NCI-H1930 (cell line): ENCODE results near the gene AADACL3.
"Not testable (repeated sequence)": the region's sequence is repeated elsewhere in the genome, so short reads cannot be mapped to it uniquely, and the experiment has no call there.

Experiments
- DNase-seq, 2 experiments: peaks; one replicate each; lab custom pipeline; 2025; lab: John Stamatoyannopoulos, UW

AADACL3 gene

GRCh38 chr1:12714710-12715475, 1.0 kb upstream of the AADACL3 start:
- no peak for DNase-seq

DNA sequence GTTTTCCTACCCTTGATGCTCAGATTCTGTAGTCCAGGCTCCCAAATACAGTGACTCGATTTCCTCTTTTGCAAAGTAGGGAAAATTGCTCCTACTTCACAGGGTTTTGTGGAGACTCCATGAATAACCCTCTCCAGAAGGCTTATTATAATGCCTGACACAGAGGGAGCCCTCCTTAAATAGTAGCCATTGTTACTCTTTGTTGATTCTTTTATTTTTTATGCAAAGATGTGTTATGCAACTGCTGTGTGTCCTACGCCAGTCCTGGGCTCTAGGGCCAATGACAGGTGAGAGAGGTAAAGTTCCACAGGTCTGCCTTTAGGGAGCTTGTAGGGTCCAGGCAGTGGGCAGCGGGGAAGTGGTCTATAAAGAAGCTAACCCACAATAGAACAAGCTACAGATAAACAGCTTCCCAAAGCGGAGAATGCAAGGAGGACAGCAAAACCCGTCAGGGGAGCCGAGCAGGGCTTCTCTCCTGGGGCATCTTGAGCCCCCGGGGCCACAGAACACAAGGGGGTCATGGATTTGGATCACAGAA, 1.5 kb downstream of the AADACL3 start:
- DNase-seq = no peak

- no peak for DNase-seq
Observed at GRCh38 chr1:12722626-12723025, 6.7 kb downstream of the AADACL3 start.

DNA sequence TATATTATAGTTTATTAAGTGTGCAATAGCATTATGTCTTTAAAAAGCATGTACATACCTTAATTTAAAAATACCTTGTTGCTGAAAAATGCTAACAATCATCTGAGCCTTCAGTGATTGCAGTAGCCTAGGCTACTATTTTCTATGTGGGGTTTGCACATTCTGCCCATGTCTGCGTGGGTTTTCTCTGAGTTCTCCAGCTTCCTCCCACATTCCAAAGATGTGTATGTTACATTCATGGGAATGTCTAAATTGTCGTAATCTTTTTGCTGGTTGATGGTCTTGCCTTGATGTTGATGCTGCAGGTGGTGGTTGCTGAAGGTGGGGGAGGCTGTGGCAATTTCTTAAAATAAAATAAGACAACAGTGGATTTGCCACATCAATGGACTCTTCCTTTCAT, 12.5 kb downstream of the AADACL3 start:
- DNase-seq = no peak

DNA sequence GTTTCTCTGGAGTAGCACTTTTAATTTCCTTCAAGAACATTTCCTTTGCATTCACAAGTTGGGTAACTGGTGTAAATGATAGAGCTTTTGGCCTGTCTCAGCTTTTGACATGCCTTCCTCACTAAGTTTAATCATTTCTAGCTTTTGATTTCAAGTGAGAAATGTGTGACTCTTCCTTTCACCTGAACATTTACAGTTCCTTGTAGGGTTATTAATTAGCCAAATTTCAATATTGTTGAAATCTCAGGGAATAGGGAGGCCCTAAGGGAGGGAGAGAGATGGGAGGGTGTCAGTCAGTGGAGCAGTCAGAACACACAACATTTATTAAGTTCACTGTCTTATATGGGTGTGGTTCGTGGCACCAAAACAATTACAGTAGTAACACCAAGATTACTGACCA, 14.2 kb downstream of the AADACL3 start:
- no peak for DNase-seq

DNA sequence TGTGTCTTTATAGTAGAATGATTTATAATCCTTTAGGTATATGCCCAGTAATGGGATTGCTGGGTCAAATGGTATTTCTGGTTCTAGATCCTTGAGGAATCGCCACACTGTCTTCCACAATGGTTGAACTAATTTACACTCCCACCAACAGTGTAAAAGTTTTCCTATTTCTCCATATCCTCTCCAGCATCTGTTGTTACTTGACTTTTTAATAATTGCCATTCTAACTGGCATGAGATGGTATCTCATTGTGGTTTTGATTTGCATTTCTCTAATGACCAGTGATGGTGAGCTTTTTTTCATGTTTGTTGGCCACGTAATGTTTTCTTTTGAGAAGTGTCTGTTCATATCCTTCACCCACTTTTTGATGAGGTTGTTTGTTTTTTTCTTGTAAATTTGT, 15.2 kb downstream of the AADACL3 start:
- DNase-seq = not testable (repeated sequence)

DNA sequence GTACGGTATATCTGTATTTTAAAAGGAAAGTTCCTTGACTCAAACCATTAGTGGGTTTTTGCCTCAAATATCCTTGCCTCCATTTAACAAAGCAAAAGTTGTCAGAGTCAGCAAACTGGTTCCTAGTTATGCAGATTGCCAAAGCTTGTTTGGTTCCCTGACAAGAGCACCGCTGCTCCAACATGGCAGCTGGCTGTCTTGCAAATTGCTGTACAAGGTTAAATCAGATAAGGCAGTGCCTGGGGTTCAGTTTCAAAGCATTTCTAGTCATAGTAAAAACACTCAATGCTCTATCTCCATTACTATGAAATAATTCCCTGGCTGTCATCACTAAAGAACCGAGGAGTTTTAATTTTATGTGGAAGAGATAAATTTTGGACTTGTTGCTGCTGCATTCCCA, 18.7 kb downstream of the AADACL3 start:
- no peak for DNase-seq

DNA sequence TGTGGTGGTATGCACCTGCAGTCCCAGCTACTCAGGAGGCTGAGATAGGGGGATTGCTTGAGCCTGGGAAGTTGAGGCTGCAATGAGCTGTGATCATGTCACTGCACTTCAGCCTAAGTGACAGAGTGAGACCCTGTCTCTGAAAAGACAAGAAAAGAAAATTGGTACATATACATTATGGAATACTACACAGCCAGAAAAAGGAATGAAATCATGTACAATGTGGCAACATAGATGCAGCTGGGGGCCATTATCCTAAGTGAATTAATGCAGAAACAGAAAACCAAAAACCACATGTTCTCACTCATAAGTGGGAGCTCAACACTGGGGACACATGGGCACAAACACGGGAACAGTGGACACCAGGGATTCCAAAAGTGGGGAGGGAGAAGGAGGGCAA, 23.0 kb downstream of the AADACL3 start:
- DNase-seq = no peak

DNA sequence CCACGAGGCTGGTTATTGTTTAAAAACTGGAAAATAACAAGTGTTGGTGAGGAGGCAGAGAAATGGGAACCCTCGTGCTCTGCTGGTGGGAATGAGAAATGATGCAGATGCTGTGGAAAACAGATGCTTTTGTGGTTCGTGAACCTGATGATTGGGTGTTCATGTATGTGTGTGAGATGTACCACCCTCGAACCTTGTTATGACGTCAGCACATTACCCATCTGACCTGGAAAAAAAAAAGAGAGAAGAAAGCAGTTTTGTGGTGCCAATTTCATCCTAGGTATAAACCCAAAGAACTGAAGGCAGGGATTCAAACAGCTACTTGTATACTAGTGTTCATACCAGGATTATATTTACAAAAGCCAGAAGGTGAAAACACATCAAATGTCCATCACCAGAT, 23.7 kb downstream of the AADACL3 start:
- DNase-seq = no peak

DNA sequence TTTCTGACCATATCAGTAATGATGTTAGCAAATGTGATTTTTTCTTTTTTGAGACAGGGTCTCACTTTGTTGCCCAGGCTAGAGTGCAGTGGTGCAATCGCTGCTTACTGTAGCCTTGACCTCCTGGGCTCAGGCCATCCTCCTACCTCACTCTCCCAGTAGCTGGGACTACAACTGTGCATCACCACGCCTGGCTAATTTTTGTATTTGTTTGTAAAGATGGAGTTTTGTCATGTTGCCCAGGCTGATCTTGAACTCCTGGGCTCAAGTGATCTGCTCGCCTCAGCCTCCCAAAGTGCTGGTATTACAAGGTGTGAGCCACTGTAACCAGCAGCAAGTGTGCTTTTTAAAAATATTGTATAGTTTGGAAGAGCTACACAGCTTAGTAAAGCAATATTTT, 26.0 kb downstream of the AADACL3 start:
- no peak for DNase-seq

- DNase-seq = peak in 1 of 2 experiments; percentile 41
Observed at GRCh38 chr1:12745126-12745991, 29.4 kb downstream of the AADACL3 start.

- DNase-seq = peak in 1 of 2 experiments; percentile 31
Observed at GRCh38 chr1:12745992-12746323, 30.0 kb downstream of the AADACL3 start, which contains the start of gene CFAP107. CFAP107 (plus strand) TSS chr1:12746200; CDS start chr1:12746431, 231 bp downstream.

DNA sequence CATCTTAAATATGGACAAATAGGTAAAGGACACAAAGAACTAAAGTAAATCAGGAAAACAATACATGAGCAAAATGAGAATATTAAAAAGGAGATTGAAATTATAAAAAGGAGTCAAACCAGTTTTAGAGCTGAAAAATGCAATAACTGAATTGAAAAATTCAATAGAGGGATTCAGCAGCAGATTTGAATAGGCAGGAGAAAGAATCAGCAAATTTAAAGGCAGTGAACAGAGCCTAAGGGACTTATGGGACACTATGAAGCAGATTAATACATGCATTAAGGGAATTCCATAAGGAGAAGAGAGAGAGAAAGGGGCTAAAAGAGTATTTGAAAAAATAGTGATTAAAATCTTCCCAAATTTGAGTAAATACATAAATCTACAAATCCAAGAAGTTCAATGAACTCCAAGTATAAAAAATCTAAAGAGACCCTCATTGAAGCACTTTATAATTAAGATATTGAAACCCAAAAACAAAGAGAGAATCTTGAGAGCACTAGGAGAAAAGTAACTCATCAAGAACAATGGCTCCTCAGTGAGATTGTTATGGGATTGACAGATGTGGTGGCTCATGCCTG, 33.0 kb downstream of the AADACL3 start:
- no peak for DNase-seq

- DNase-seq = no peak
Observed at GRCh38 chr1:12754738-12755137, 38.8 kb downstream of the AADACL3 start.

DNA sequence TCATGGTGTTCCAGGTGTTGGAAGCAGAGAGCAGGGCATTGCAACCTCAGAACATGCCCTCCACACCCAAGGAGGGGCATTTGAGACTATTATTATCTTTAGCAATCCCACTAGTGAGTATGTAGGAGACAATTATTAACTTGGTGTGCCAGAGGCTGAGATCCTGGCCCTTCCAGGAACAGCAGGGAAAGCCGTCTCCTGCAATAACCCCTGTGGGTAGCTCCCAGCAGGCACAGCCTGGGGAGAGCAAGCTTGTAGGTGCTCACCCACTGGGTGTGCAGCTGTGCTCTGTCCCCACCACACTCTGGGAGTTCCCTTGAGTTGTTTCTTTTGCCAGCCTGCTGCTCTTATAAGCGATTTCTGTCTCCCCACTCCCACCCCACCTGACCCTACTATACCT, 40.4 kb downstream of the AADACL3 start:
- no peak for DNase-seq

- DNase-seq = no peak
Observed at GRCh38 chr1:12756768-12757413, 41.0 kb downstream of the AADACL3 start.

GRCh38 chr1:12757836-12758235, 41.9 kb downstream of the AADACL3 start:
- DNase-seq = no peak

DNA sequence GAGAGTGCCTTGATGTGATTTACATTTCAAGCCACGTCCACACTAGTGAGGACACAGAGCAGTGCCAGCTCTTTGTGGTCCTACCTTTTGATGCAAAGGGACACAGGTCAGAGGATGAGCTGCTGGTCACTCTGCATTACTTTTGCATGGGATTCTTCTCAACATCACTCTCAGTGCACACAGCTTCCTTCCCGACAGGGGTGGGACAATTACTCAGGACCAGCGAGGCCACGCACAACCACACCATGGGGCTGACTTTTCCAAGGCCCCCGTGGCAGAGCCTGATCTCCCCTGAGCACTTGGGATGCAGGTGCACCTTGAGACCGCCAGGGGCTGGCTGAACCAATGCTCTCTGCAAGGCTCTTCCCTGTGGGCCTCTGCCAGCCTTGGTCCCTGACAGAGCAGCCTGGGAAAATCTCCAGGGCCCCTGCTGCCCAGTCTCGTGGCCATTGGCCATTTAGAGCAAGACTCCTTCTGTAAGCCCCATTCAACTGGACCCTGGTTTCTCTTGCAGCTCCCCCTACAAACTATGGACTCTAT, 44.4 kb downstream of the AADACL3 start:
- no peak for DNase-seq

DNA sequence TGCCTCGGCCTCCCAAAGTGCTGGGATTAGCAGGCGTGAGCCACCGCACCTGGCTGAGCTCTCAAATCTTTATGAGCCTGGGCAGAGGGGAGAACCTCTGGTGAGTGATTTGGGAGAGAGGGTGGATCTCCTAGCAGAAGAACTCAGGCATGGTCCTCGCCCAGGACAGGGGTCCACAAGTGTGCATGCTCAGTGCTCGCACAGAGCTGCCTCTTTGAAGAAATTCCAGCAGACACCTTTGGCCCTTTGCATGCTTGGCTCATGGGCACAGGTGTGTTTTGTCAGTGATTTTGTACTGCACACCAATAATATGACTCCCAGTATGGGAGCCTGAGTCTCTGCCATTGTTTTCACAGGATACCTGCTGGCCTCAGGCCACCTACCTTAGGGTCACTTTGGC, 45.9 kb downstream of the AADACL3 start:
- DNase-seq = no peak

DNA sequence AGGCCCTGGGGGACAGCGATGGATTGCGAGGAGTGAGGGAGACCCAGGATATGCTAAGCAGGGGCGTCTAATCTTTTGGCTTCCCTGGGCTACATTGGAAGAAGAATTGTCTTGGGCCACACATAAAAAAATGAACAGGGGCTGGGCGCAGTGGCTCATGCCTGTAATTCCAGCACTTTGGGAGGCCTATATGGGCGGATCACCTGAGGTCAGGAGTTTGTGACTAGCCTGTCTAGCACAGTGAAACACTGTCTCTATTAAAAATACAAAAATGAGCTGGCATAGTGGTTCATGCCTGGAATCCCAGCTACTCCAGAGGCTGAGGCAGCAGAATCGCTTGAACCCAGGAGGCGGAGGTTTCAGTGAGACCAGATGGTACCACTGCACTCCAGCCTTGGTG, 46.9 kb downstream of the AADACL3 start:
- no peak for DNase-seq

GRCh38 chr1:12763479-12763878, 47.6 kb downstream of the AADACL3 start:
- DNase-seq = no peak

GRCh38 chr1:12764016-12764415, 48.1 kb downstream of the AADACL3 start:
- no peak for DNase-seq
